ENCODE measurements around the gene SDF4.

- TF ChIP-seq POLR2A (IDR thresholded peaks at IDR 0.05) (no peak), CTCF (IDR thresholded peaks at IDR 0.05) (no peak)
Measured at GRCh38 chr1:1183221-1183747, 48.5 kb downstream of the SDF4 start.
